ENCODE results near the gene MAP2K6.

DNA sequence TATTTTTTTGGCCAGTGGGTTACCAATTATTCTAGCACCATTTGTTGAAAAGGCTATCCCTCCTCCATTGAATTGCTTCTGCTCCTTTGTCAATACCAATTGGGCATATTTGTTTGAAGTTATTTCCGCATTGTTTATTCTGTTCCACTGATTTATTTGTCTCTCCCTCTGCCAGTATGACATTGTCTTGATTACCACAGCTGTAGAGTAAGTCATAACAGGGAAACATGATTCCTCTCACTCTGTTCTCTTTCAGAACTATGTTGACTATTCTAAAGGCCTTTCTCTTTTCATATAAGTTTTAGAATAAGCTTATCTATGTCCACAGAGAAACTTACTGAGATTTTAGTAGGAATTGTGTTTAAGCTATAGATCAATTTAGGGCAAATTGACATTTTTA is 94.3 kb downstream of the MAP2K6 start:
- TF ChIP-seq, protein P1, sequence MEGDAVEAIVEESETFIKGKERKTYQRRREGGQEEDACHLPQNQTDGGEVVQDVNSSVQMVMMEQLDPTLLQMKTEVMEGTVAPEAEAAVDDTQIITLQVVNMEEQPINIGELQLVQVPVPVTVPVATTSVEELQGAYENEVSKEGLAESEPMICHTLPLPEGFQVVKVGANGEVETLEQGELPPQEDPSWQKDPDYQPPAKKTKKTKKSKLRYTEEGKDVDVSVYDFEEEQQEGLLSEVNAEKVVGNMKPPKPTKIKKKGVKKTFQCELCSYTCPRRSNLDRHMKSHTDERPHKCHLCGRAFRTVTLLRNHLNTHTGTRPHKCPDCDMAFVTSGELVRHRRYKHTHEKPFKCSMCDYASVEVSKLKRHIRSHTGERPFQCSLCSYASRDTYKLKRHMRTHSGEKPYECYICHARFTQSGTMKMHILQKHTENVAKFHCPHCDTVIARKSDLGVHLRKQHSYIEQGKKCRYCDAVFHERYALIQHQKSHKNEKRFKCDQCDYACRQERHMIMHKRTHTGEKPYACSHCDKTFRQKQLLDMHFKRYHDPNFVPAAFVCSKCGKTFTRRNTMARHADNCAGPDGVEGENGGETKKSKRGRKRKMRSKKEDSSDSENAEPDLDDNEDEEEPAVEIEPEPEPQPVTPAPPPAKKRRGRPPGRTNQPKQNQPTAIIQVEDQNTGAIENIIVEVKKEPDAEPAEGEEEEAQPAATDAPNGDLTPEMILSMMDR (IDR thresholded peaks at IDR 0.05): no peak
- no peak for TF ChIP-seq EZH2phosphoT487 (IDR thresholded peaks at IDR 0.05)
